Measurements from ENCODE around the gene GSC. TPM values are rescaled to one million over a fixed set of nuclear protein-coding genes. Genes with fewer than 3 reads are reported as not detected.
"Not testable (repeated sequence)": the region's sequence is repeated elsewhere in the genome, so short reads cannot be mapped to it uniquely, and the experiment has no call there.

GSC gene
- total RNA-seq, result 1 to 10 TPM in 1 of 4 donors, under 1 TPM in 1, not detected in 2; 0.52 to 1.1 TPM

GRCh38 chr14:94769391-94770250 lies at the start of gene GSC:
Gene GSC, minus strand, starts transcription at chr14:94770113. Its CDS starts 98 bp downstream, at chr14:94770015.
- peak within 1 kb of the TSS; percentile 22 for H3K4me3 ChIP-seq (ENCODE audit: low read depth, poor library complexity, severe bottlenecking)
- intact Hi-C loops (cut with DNase I; ENCODE audit: low total_unique reads), result no loop called here
- WGBS, 2 donors, result 1% methylated on average over 49 to 87 of the region's 96 CpGs
- peak; percentile 19 to 89 for DNase-seq (ENCODE audit: low spot score in 2 of 2)
- TF ChIP-seq POLR2A (IDR thresholded peaks at IDR 0.05), result no peak
- TF ChIP-seq, protein P1, sequence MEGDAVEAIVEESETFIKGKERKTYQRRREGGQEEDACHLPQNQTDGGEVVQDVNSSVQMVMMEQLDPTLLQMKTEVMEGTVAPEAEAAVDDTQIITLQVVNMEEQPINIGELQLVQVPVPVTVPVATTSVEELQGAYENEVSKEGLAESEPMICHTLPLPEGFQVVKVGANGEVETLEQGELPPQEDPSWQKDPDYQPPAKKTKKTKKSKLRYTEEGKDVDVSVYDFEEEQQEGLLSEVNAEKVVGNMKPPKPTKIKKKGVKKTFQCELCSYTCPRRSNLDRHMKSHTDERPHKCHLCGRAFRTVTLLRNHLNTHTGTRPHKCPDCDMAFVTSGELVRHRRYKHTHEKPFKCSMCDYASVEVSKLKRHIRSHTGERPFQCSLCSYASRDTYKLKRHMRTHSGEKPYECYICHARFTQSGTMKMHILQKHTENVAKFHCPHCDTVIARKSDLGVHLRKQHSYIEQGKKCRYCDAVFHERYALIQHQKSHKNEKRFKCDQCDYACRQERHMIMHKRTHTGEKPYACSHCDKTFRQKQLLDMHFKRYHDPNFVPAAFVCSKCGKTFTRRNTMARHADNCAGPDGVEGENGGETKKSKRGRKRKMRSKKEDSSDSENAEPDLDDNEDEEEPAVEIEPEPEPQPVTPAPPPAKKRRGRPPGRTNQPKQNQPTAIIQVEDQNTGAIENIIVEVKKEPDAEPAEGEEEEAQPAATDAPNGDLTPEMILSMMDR (IDR thresholded peaks at IDR 0.05), result no peak

GRCh38 chr14:94819531-94819930 lies 49.6 kb upstream of the GSC start:
- DNase-seq (ENCODE audit: low spot score in 2 of 2), result no peak
- H3K4me3 ChIP-seq (ENCODE audit: low read depth, poor library complexity, severe bottlenecking), result no peak overlapping the region
- TF ChIP-seq, protein P1 (IDR thresholded peaks at IDR 0.05), result no peak
- no peak for TF ChIP-seq POLR2A (IDR thresholded peaks at IDR 0.05)
- 63 to 92% methylated on average over 1 to 3 of the region's 3 CpGs for WGBS, 2 donors
- intact Hi-C loops (cut with DNase I; ENCODE audit: low total_unique reads), result no loop called here

GRCh38 chr14:94816113-94816512 lies 46.2 kb upstream of the GSC start:
- no peak overlapping the region for H3K4me3 ChIP-seq (ENCODE audit: low read depth, poor library complexity, severe bottlenecking)
- TF ChIP-seq, protein P1 (IDR thresholded peaks at IDR 0.05), result no peak
- TF ChIP-seq POLR2A (IDR thresholded peaks at IDR 0.05), result no peak
- WGBS, 2 donors, result 23 to 37% methylated on average over 6 of the region's 6 CpGs
- DNase-seq (ENCODE audit: low spot score in 2 of 2), result no peak
- intact Hi-C loops (cut with DNase I; ENCODE audit: low total_unique reads), result no loop called here

DNA sequence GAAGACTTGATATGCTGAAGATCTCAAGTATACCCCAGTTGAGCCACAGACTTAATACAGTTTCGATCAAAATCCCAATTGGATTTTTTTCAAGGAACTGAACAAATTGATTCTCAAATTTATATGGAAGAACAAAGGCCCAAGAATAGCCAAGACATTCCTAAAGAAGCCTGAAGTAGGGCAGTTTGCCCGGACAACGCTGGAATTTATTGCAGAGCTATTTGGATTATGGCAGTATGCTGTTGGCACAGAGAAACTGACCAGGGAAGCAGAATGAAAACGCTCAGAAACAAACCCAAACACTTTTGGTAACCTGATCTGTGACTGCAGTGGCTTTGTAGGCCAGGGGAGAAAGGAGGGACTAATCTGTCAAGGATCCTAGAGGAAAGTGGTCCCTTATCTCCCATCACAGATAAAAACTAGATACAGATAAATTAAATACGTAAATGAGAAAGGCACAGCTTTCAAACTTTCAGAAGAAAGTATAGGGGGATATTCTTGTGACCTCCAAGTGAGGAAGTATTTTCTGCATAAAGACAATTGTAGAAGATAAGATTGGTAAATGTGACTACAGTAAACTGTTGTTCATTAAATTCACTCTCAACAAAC lies 35.9 kb upstream of the GSC start:
- TF ChIP-seq, protein P1 (IDR thresholded peaks at IDR 0.05), result no peak
- TF ChIP-seq POLR2A (IDR thresholded peaks at IDR 0.05), result no peak
- no peak for DNase-seq (ENCODE audit: low spot score in 2 of 2)
- WGBS, 2 donors, result 32 to 36% methylated on average over 5 of the region's 5 CpGs
- intact Hi-C loops (cut with DNase I; ENCODE audit: low total_unique reads), result no loop called here
- H3K4me3 ChIP-seq (ENCODE audit: low read depth, poor library complexity, severe bottlenecking), result no peak overlapping the region

DNA sequence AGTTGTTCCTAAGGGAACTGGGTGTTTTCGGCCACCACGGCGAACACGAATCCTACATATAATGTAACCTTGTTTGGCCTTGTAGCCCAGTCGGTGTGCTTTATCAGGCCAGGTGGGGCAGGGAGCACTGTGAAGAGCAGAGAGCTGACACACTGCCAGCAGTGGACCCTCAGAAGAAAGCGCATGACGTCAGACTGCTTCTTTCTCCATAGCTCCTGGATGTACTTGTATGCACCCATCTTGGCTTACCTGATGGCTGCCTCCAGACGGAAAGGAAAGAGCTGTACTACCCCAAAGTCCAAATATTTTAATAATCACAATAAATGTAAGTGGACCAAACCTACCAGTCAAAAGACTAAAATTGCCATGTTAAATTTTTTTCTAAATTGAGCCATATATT lies 31.3 kb upstream of the GSC start:
- TF ChIP-seq, protein P1 (IDR thresholded peaks at IDR 0.05), result no peak
- no peak for TF ChIP-seq POLR2A (IDR thresholded peaks at IDR 0.05)
- DNase-seq (ENCODE audit: low spot score in 2 of 2), result no peak
- intact Hi-C loops (cut with DNase I; ENCODE audit: low total_unique reads), result no loop called here
- no peak overlapping the region for H3K4me3 ChIP-seq (ENCODE audit: low read depth, poor library complexity, severe bottlenecking)
- 95% methylated on average over 8 of the region's 8 CpGs for WGBS, 2 donors

GRCh38 chr14:94800764-94801163 lies 30.9 kb upstream of the GSC start:
- H3K4me3 ChIP-seq (ENCODE audit: low read depth, poor library complexity, severe bottlenecking); intact Hi-C loops (cut with DNase I; ENCODE audit: low total_unique reads); DNase-seq (ENCODE audit: low spot score in 2 of 2): not testable (repeated sequence)
- 81 to 84% methylated on average over 9 of the region's 9 CpGs for WGBS, 2 donors
